LNCaP clone FGC (cell line): ENCODE results near the gene EIF4B.

Experiments
- DNase-seq: peaks from one replicate; pipeline ENCODE4 v3.0.0-alpha.2; 2011; ENCODE audit warnings: low read depth
- H3K4me3 ChIP-seq: 2 replicates; pipeline ENCODE4 v1.5.1; 2011; ENCODE audit warnings: mild to moderate bottlenecking, low read depth, low read length, control low read depth
- CTCF ChIP-seq: IDR thresholded peaks from 2 replicates; pipeline ENCODE4 v1.5.1; 2012; ENCODE audit warnings: mild to moderate bottlenecking; ENCODE audit not compliant: control insufficient read depth, insufficient read depth; ENCODE audit errors: extremely low read depth

The EIF4B gene

GRCh38 chr12:53082637-53083175 lies 76.5 kb downstream of the EIF4B start:
- no peak overlapping the region for H3K4me3 ChIP-seq
- no peak for DNase-seq
- no peak for TF ChIP-seq CTCF

GRCh38 chr12:53086361-53086760 lies 80.1 kb downstream of the EIF4B start:
- TF ChIP-seq CTCF, result no peak
- DNase-seq, result no peak
- no peak overlapping the region for H3K4me3 ChIP-seq

GRCh38 chr12:53090105-53090504 lies 83.8 kb downstream of the EIF4B start:
- TF ChIP-seq CTCF, result no peak
- no peak overlapping the region for H3K4me3 ChIP-seq
- DNase-seq, result no peak

GRCh38 chr12:53090554-53090953 lies 84.3 kb downstream of the EIF4B start:
- H3K4me3 ChIP-seq, result no peak overlapping the region
- no peak for TF ChIP-seq CTCF
- no peak for DNase-seq

- DNase-seq, result no peak
- no peak overlapping the region for H3K4me3 ChIP-seq
- no peak for TF ChIP-seq CTCF
Observed at GRCh38 chr12:53091756-53092155, 85.5 kb downstream of the EIF4B start.
